GM12878 (cell line): ENCODE measurements around the gene DNAH3. TPM values are rescaled to one million over a fixed set of nuclear protein-coding genes. Genes with fewer than 3 reads are reported as not detected.
A peak's percentile ranks its signal among the peaks of the same experiment; 100 is the strongest.

ENCODE experiments used
- ATAC-seq: fragments of 200-7000 bp; cut with Tn5 transposase; 3 replicates; pipeline ENCODE4 v1.9.1; 2020; ENCODE audit warnings: mild to moderate bottlenecking, moderate library complexity
- BruUV-seq: library from RNA; stranded (reverse); fragments of 400-500 nt; replicated peaks from 2 replicates; lab custom pipeline; 2021; lab: Mats Ljungman, UMichigan
- CTCF ChIA-PET: fragments of 300-600 bp; sonication (Branson Sonifier 250); formaldehyde crosslinking; extraction: SDS; loops from one replicate; lab custom pipeline; 2021; ENCODE audit warnings: inconsistent platforms; lab: Yijun Ruan, JAX
- POLR2A ChIA-PET: fragments of 350-600 bp; formaldehyde crosslinking; extraction: SDS; loops from one replicate; lab custom pipeline; 2021; ENCODE audit warnings: inconsistent platforms; lab: Charles Lee
- RAD21 ChIA-PET: fragments of 300-600 bp; sonication (Branson Sonifier 250); formaldehyde crosslinking; loops from one replicate; lab custom pipeline; 2023; ENCODE audit warnings: antibody characterized with exemption; ENCODE audit not compliant: unreplicated experiment; lab: Charles Lee
- SMC1A ChIA-PET: fragments of 300-600 bp; sonication (Branson Sonifier 250); formaldehyde crosslinking; loops from one replicate; lab custom pipeline; 2023; ENCODE audit not compliant: unreplicated experiment, uncharacterized antibody; lab: Charles Lee
- DNase-seq: peaks from one replicate; pipeline ENCODE4 v3.0.0-alpha.2; 2011; ENCODE audit warnings: low read depth, low spot score
- FAIRE-seq: peaks from 3 replicates; lab custom pipeline; 2011; peaks lifted over from hg19 to GRCh38; lab: Jason Lieb, UNC
- H2AFZ ChIP-seq: 2 replicates; pipeline ENCODE4 v1.6.0; 2011; ENCODE audit warnings: low read depth, low read length, control low read depth; ENCODE audit not compliant: control insufficient read depth
- H3K27ac ChIP-seq: 2 replicates; pipeline ENCODE4 v1.5.1; 2011; ENCODE audit warnings: control low read depth; ENCODE audit not compliant: control insufficient read depth, insufficient read depth
- H3K27me3 ChIP-seq, 2 experiments: replicated peaks in 1 of 2; 2 replicates each; pipeline versions ENCODE4 v1.6.0 to v1.6.1; 2011; ENCODE audit warnings: low read length in 1 of 2; ENCODE audit not compliant: control insufficient read depth in 2 of 2, insufficient read depth in 2 of 2
- H3K36me3 ChIP-seq, 2 experiments: 2 replicates each; pipeline ENCODE4 v1.5.1; 2011; ENCODE audit warnings: low read length in 1 of 2; ENCODE audit not compliant: control insufficient read depth in 2 of 2, insufficient read depth in 2 of 2
- H3K4me1 ChIP-seq: 2 replicates; pipeline ENCODE4 v1.6.1; 2011; ENCODE audit warnings: mild to moderate bottlenecking, low read length, moderate library complexity, mixed read lengths; ENCODE audit not compliant: control insufficient read depth, insufficient read depth
- H3K4me2 ChIP-seq: 2 replicates; pipeline ENCODE4 v1.6.0; 2011; ENCODE audit warnings: control low read depth; ENCODE audit not compliant: control insufficient read depth, insufficient read depth
- H3K4me3 ChIP-seq: fragments of 200-600 bp; sonication (generic); 2 replicates; pipeline ENCODE4 v1.5.1; 2016
- H3K79me2 ChIP-seq: 2 replicates; pipeline ENCODE4 v1.6.0; 2011; ENCODE audit warnings: low read length; ENCODE audit not compliant: control insufficient read depth, insufficient read depth
- H3K9ac ChIP-seq: 2 replicates; pipeline ENCODE4 v1.8.0; 2011; ENCODE audit warnings: low read length, control low read depth, mixed read lengths; ENCODE audit not compliant: control insufficient read depth, insufficient read depth
- H3K9me3 ChIP-seq: replicated peaks from 3 replicates; pipeline ENCODE4 v1.5.1; 2011; ENCODE audit warnings: mild to moderate bottlenecking, low read length; ENCODE audit not compliant: control insufficient read depth, insufficient read depth
- H4K20me1 ChIP-seq: 2 replicates; pipeline ENCODE4 v1.6.0; 2011; ENCODE audit not compliant: control insufficient read depth, insufficient read depth
- BHLHE40 ChIP-seq, 2 experiments: fragments of 450-650 bp in 1 of 2; IDR thresholded peaks; 2 replicates each; pipeline ENCODE4 v1.6.1; 2011 to 2017; ENCODE audit warnings: low read depth in 2 of 2, borderline replicate concordance in 1 of 2, improper control_type of control experiment in 1 of 2, low read length in 1 of 2, mild to moderate bottlenecking in 1 of 2
- EGR1 ChIP-seq, 2 experiments: IDR thresholded peaks; 1 replicate in 1 of 2; 2 replicates in 1 of 2; pipeline ENCODE4 v1.6.1; 2011 to 2012; ENCODE audit warnings: low read depth in 2 of 2, low read length in 2 of 2, borderline replicate concordance in 1 of 2, mild to moderate bottlenecking in 1 of 2, moderate library complexity in 1 of 2
- IKZF1 ChIP-seq: fragments of 450-650 bp; conservative IDR thresholded peaks from 2 replicates; pipeline ENCODE4 v1.6.1; 2017; ENCODE audit warnings: antibody characterized with exemption, mild to moderate bottlenecking
- IKZF2 ChIP-seq, 2 experiments: fragments of 450-650 bp; IDR thresholded peaks; 2 replicates each; pipeline ENCODE4 v1.6.1; 2017; ENCODE audit warnings: mild to moderate bottlenecking in 2 of 2, moderate library complexity in 2 of 2
- MXI1 ChIP-seq: fragments of 150-350 bp; IDR thresholded peaks from 2 replicates; pipeline ENCODE4 v1.6.1; 2011; ENCODE audit warnings: low read depth, mild to moderate bottlenecking, inconsistent platforms, low read length, improper control_type of control experiment
- POLR2A ChIP-seq: IDR thresholded peaks from 2 replicates; pipeline ENCODE4 v1.6.1; 2011; ENCODE audit warnings: low read depth, mild to moderate bottlenecking, low read length
- SRF ChIP-seq, 2 experiments: IDR thresholded peaks; 2 replicates each; pipeline ENCODE4 v1.6.1; 2011; ENCODE audit warnings: low read depth in 2 of 2, low read length in 2 of 2, mild to moderate bottlenecking in 1 of 2, moderate library complexity in 1 of 2
- ZNF217 ChIP-seq: fragments of 450-650 bp; IDR thresholded peaks from 2 replicates; pipeline ENCODE4 v1.6.1; 2017; ENCODE audit warnings: antibody characterized with exemption, mild to moderate bottlenecking
- WGBS: methylation state at CpG from one replicate; pipeline ENCODE4 v1.1.6; 2016; ENCODE audit warnings: low lambda C conversion rate; ENCODE audit not compliant: insufficient replicate concordance, insufficient coverage; ENCODE audit errors: missing lambda C conversion rate; 5-methylcytosine and 5-hydroxymethylcytosine counted together
- in situ Hi-C: fragments of 300-500 bp; cut with MboI; formaldehyde crosslinking; loops from 9 replicates; pipeline ENCODE4 v1.14.3; 2018; ENCODE audit warnings: mixed read lengths
- intact Hi-C: fragments of 100-400 bp; cut with micrococcal nuclease; formaldehyde crosslinking; loops from one replicate; pipeline ENCODE4 v1.14.2; 2022; ENCODE audit not compliant: unreplicated experiment
- polyA plus RNA-seq, 11 experiments: library from polyadenylated mRNA; depleted of rRNA in 4 of 11; unstranded in 6 of 11; stranded (reverse) in 5 of 11; fragments of >200 nt; fragmentation: Nextera tagmentation in 4 of 11; fragmentation: Illumina TruSeq in 1 of 11; extraction: Ambion mirVana in 4 of 11; extraction: Trizol in 1 of 11; gene quantifications; 1 replicate in 1 of 11; 2 replicates in 10 of 11; pipeline versions ENCODE4 v1.2.1 to v1.2.3, GENCODE V29; 2011 to 2016; ENCODE audit warnings: inconsistent platforms in 2 of 11, missing spikeins in 2 of 11, low read depth in 1 of 11
- total RNA-seq, 4 experiments: library from RNA; depleted of rRNA in 3 of 4; stranded (reverse); fragments of >200 nt in 3 of 4; fragmentation: Illumina TruSeq in 1 of 4; extraction: Trizol in 1 of 4; gene quantifications; 2 replicates each; pipeline versions ENCODE4 v1.2.1 to v1.2.3, GENCODE V29; 2013 to 2021
- TF ChIP-seq, protein P1 (sequence below): fragments of 450-650 bp; conservative IDR thresholded peaks from 2 replicates; pipeline ENCODE4 v1.6.1; 2017; ENCODE audit warnings: mild to moderate bottlenecking, moderate library complexity
- TF ChIP-seq, protein P2 (sequence below): fragments of 450-650 bp; IDR thresholded peaks from 2 replicates; pipeline ENCODE4 v1.6.1; 2016; ENCODE audit warnings: mild to moderate bottlenecking
- TF ChIP-seq, protein P3 (sequence below): IDR thresholded peaks from 2 replicates; pipeline ENCODE4 v1.6.1; 2012; ENCODE audit warnings: low read length, inconsistent platforms
- TF ChIP-seq, protein P4 (sequence below): fragments of 450-650 bp; IDR thresholded peaks from 2 replicates; pipeline ENCODE4 v1.6.1; 2017; ENCODE audit warnings: antibody characterized with exemption, mild to moderate bottlenecking, moderate library complexity

The DNAH3 gene
- total and polyA plus RNA-seq, 10 of the 15 experiments (the other 5 are each of a cell fraction or from before 2014, with no cell fraction given) = under 0.01 to 0.04 (median 0.04) TPM; not detected in 5

DNA sequence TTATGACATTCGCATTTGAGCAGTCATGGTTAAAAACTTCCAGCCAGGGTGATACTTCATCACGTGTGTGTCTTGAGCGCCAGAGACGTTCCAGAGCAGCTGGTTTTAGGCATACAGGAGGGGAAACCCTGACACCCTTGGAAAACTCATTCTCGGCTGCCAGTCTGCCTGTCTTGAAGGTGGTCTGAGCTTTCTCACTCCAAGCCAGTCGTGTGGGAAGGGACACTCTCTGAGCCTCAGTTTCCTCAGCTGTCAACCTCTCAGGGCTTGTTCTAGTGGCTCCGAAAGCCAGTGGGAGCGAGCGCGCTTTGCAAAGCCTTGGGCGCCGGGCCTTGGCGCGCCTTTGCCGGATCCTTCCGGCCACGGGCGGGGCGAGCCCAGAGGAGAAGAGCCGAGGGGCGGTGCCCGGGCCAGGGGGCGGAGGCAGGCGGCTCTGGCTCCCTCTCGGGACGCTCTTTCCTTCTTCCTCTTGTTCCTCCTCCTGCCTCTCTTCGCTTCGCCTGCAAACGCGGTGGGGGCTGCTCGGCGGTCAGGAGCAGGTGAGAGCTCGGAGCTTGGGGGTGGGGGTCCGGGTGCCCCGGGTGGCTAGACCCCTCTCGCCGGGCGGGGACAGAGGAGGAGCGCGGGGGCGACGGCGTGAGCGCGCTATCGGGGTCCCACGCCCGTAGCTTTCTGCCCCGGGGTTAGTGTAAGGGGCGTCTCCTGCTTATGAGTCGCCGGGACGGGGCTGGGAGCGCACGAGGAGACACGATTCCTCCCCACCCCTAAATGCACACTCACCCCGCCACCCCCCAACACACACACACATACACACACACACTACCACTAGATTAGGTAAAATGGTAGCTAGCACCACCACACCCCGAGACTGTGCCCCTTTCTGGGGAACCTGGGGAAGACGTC, 7.8 kb upstream of the DNAH3 start, which contains the start of gene LDAF1:
Gene LDAF1 (plus strand): TSS at position 467 of the 903 bp plus-strand sequence. CDS start 2,509 bp downstream, outside the sequence.
- SMC1A ChIA-PET = interaction anchor here (0.5 to 4.7 kb wide), 13 partner anchors 17 to 1142 kb away, joined by 3 to 56 read pairs (median 3); no protein-coding TSS in a partner anchor
- RAD21 ChIA-PET = interaction anchor here (0.8 to 3.9 kb wide), 6 partner anchors 10 to 144 kb away, joined by 3 to 45 read pairs (median 6); no protein-coding TSS in a partner anchor
- WGBS = 1% methylated on average over 57 of the region's 59 CpGs

More for the DNA sequence above, 7.8 kb upstream of the DNAH3 start, which contains the start of gene LDAF1:
- H3K36me3 ChIP-seq = no peaks in the 10 kb centered on the region; a peak in 1 of 4 replicates
- peaks cover 9% of the 10 kb centered on the region for H3K4me1 ChIP-seq
- intact Hi-C loops (loop anchor here (1.0 to 5.0 kb wide), 3 partner anchors 142 to 1164 kb away; no protein-coding TSS in a partner anchor), in situ Hi-C loops (loop anchor here (10.0 kb wide), 1 partner anchor 1166 kb away; no protein-coding TSS in a partner anchor)
- no peaks in the 10 kb centered on the region for H3K9me3 ChIP-seq
- peak within 1 kb of the TSS; percentile 72 for H3K9ac ChIP-seq
- ChIA-PET POLR2A (interaction anchor here (0.6 to 1.4 kb wide), 7 partner anchors 11 to 1514 kb away, joined by 3 to 7 read pairs (median 3); no protein-coding TSS in a partner anchor), CTCF (interaction anchor here (0.7 to 7.2 kb wide), 17 partner anchors 10 to 1529 kb away, joined by 3 to 90 read pairs (median 4); partner anchors contain the start of gene CRYM)
- DNase-seq = no peak
- peak within 1 kb of the TSS; percentile 98 for H3K4me2 ChIP-seq
- H3K27ac ChIP-seq = peak within 1 kb of the TSS; percentile 42
- TF ChIP-seq, protein P1, sequence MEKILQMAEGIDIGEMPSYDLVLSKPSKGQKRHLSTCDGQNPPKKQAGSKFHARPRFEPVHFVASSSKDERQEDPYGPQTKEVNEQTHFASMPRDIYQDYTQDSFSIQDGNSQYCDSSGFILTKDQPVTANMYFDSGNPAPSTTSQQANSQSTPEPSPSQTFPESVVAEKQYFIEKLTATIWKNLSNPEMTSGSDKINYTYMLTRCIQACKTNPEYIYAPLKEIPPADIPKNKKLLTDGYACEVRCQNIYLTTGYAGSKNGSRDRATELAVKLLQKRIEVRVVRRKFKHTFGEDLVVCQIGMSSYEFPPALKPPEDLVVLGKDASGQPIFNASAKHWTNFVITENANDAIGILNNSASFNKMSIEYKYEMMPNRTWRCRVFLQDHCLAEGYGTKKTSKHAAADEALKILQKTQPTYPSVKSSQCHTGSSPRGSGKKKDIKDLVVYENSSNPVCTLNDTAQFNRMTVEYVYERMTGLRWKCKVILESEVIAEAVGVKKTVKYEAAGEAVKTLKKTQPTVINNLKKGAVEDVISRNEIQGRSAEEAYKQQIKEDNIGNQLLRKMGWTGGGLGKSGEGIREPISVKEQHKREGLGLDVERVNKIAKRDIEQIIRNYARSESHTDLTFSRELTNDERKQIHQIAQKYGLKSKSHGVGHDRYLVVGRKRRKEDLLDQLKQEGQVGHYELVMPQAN = peak; percentile 67; the same call in 1 of the 2 replicates
- peak in 1 of 2 experiments; percentile 24; a peak in 1 of 3 replicates for TF ChIP-seq EGR1 (IDR thresholded peaks at IDR 0.05; ENCODE audit: borderline replicate concordance in 1 of 2, low read depth in 2 of 2, low read length in 2 of 2)
- peak in 1 of 2 experiments; percentile 6; a peak in 1 of 4 replicates for TF ChIP-seq BHLHE40 (IDR thresholded peaks at IDR 0.05; ENCODE audit: borderline replicate concordance in 1 of 2, low read depth in 2 of 2, low read length in 1 of 2)
- peak; percentile 8 to 34; a peak in 1 of 4 replicates for TF ChIP-seq IKZF2 (IDR thresholded peaks at IDR 0.05)
- TF ChIP-seq, protein P2, sequence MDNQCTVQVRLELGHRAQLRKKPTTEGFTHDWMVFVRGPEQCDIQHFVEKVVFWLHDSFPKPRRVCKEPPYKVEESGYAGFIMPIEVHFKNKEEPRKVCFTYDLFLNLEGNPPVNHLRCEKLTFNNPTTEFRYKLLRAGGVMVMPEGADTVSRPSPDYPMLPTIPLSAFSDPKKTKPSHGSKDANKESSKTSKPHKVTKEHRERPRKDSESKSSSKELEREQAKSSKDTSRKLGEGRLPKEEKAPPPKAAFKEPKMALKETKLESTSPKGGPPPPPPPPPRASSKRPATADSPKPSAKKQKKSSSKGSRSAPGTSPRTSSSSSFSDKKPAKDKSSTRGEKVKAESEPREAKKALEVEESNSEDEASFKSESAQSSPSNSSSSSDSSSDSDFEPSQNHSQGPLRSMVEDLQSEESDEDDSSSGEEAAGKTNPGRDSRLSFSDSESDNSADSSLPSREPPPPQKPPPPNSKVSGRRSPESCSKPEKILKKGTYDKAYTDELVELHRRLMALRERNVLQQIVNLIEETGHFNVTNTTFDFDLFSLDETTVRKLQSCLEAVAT = 0 out of 2 replicates have a peak, but pooled peaks have one; percentile 13
- peak; percentile 50; the same call in 1 of the 2 replicates for TF ChIP-seq IKZF1
- peak; percentile 49; the same call in 1 of the 2 replicates for TF ChIP-seq POLR2A
- TF ChIP-seq, protein P3, sequence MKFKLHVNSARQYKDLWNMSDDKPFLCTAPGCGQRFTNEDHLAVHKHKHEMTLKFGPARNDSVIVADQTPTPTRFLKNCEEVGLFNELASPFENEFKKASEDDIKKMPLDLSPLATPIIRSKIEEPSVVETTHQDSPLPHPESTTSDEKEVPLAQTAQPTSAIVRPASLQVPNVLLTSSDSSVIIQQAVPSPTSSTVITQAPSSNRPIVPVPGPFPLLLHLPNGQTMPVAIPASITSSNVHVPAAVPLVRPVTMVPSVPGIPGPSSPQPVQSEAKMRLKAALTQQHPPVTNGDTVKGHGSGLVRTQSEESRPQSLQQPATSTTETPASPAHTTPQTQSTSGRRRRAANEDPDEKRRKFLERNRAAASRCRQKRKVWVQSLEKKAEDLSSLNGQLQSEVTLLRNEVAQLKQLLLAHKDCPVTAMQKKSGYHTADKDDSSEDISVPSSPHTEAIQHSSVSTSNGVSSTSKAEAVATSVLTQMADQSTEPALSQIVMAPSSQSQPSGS = no peak
- TF ChIP-seq, protein P4, sequence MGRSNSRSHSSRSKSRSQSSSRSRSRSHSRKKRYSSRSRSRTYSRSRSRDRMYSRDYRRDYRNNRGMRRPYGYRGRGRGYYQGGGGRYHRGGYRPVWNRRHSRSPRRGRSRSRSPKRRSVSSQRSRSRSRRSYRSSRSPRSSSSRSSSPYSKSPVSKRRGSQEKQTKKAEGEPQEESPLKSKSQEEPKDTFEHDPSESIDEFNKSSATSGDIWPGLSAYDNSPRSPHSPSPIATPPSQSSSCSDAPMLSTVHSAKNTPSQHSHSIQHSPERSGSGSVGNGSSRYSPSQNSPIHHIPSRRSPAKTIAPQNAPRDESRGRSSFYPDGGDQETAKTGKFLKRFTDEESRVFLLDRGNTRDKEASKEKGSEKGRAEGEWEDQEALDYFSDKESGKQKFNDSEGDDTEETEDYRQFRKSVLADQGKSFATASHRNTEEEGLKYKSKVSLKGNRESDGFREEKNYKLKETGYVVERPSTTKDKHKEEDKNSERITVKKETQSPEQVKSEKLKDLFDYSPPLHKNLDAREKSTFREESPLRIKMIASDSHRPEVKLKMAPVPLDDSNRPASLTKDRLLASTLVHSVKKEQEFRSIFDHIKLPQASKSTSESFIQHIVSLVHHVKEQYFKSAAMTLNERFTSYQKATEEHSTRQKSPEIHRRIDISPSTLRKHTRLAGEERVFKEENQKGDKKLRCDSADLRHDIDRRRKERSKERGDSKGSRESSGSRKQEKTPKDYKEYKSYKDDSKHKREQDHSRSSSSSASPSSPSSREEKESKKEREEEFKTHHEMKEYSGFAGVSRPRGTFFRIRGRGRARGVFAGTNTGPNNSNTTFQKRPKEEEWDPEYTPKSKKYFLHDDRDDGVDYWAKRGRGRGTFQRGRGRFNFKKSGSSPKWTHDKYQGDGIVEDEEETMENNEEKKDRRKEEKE = no peak
- TF ChIP-seq SRF (IDR thresholded peaks at IDR 0.05; ENCODE audit: low read depth in 2 of 2, low read length in 2 of 2) = 0 out of 4 replicates have a peak, but pooled peaks of 1 of the 2 experiments have one; percentile 38
- no peak for TF ChIP-seq ZNF217
- peak; percentile 52; the same call in 1 of the 2 replicates for TF ChIP-seq MXI1
- H3K27me3 ChIP-seq = no peaks in the 10 kb centered on the region
- no peaks in the 10 kb centered on the region for H4K20me1 ChIP-seq
- peak within 1 kb of the TSS; percentile 84 for H3K4me3 ChIP-seq
- H3K79me2 ChIP-seq = peaks cover 3% of the 10 kb centered on the region
- peak; percentile 97 for ATAC-seq
- no TSS peak for BruUV-seq
- peak within 1 kb of the TSS; percentile 91 for H2AFZ ChIP-seq
- FAIRE-seq = no peak
